ENCODE results near the gene POMP. TPM values are rescaled to one million over a fixed set of nuclear protein-coding genes. Genes with fewer than 3 reads are reported as not detected.

The POMP gene
- total and polyA plus RNA-seq, 8 donors: 57.3 to 82.7 (median 64.6) TPM

DNA sequence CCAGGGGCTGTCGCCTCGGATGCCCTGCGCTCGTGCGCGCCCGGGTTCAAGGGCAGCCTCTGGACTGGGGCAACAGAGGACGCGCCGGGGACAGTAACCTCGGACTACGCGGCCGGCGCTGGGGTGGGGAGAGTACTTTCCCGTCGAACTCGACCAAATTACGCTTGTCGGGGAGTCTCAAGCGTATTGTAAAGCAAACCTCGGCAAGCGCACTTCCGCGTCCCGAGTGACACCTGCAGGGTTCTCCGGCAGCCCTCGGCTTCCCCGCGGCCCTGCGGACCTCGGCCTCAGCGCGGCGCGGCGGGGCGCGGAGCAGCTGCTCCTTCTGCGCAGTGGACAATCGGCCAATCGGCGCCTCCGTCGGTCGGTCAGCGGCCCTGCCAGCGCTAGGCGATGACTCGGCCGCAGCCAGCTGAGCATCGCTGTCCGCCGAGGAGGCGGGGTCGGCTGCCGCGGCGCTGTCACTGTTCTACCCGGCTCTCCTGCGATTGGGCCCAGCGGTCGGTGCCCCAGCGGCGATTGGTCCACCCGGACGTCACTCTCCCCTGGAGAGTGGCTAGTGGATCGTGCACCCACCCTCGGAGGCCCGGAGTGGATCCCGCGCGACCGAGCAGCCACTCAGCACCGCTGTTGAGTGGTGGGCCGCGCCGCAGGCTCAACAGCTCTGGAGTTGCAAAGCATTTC is 59.8 kb downstream of the POMP start, which contains the start of gene SLC46A3:
TSS of gene SLC46A3 (minus strand) at position 428 of the 684 bp plus-strand sequence. CDS start 972 bp downstream, outside the sequence.
- Histone ChIP-seq H3K9me3 (no peaks in the 10 kb centered on the region), H3K27ac (peak within 1 kb of the TSS; percentile 96 to 98), H3K36me3 (no peaks in the 10 kb centered on the region), H3K4me1 (peaks cover 0 to 30% of the 10 kb centered on the region in 2 donors), H3K27me3 (no peaks in the 10 kb centered on the region), H3K4me3 (peak within 1 kb of the TSS; percentile 54 to 65)
- ATAC-seq (peak; percentile 99), DNase-seq (peak; percentile 87 to 99 (median 96))
- TF ChIP-seq, protein P1, sequence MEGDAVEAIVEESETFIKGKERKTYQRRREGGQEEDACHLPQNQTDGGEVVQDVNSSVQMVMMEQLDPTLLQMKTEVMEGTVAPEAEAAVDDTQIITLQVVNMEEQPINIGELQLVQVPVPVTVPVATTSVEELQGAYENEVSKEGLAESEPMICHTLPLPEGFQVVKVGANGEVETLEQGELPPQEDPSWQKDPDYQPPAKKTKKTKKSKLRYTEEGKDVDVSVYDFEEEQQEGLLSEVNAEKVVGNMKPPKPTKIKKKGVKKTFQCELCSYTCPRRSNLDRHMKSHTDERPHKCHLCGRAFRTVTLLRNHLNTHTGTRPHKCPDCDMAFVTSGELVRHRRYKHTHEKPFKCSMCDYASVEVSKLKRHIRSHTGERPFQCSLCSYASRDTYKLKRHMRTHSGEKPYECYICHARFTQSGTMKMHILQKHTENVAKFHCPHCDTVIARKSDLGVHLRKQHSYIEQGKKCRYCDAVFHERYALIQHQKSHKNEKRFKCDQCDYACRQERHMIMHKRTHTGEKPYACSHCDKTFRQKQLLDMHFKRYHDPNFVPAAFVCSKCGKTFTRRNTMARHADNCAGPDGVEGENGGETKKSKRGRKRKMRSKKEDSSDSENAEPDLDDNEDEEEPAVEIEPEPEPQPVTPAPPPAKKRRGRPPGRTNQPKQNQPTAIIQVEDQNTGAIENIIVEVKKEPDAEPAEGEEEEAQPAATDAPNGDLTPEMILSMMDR (IDR thresholded peaks at IDR 0.05): peak in 1 of 2 donors; percentile 32
- intact Hi-C loops (cut with DNase I): no loop called here

DNA sequence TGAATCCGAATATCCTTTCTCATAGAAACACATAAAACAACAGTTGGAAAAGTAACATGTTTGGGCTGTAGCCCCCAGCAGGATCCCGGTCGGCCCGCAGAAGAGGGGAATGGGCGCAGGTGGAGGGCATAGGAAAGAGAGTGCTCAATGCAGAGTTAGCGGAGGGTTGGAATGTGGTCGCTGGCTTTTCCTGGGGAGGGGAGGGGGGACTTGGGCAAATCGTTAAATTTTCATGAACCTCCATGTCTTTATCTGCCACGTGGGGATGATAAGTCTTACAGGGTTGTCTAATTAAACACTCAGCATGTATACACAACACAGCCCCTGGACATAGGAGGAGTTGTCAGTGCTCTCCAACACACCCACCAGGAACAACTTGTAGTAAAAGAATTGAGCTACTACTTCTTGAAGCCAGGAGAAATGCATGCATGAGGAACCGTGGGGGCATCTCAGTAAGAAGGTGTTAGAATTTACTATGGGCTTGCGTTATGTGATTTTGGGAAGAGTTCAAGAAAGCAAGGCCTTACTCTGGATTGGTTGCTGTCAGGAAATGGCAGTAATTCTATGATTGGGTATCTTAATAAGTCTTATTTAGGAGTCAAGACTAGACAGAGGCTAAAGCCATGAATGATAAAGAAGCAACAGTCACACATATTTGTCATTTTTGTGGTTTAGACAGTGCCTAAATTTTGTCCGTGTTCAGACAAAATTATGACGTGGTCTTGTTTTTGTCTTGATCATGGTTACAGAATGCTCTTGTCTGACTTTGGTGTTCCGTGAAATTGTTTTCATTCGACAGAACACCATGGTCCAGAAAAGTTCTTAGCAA is 60.5 kb downstream of the POMP start:
- peaks cover 0 to 30% of the 10 kb centered on the region in 2 donors for H3K4me1 ChIP-seq
- H3K36me3 ChIP-seq: no peaks in the 10 kb centered on the region
- intact Hi-C loops (cut with DNase I): no loop called here
- H3K4me3 ChIP-seq: peak overlapping the region; percentile 54 to 65
- DNase-seq (no peak), ATAC-seq (no peak)
- peak overlapping the region; percentile 22 to 98 for H3K27ac ChIP-seq
- H3K27me3 ChIP-seq: no peaks in the 10 kb centered on the region
- TF ChIP-seq, protein P1 (IDR thresholded peaks at IDR 0.05): no peak
- no peaks in the 10 kb centered on the region for H3K9me3 ChIP-seq

DNA sequence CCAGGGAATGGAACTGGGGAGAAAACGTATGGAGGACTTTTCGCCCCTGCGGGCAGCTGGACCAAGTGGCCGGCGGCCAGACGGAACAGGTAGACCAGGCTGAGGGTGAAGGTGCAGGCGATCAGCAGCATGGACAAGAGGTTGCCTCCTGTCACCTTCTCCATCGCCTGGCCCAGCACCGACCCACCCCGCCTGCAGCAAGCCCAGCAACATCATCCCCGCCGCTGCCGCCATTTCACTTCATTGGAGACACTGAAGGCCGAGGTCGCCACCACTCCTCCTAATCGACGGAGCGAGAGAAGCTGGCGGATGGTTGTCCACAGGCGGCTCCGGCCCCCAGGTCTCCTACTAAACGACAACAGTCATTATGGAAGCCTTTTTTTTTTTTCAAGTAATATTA is 64.9 kb downstream of the POMP start:
- TF ChIP-seq, protein P1 (IDR thresholded peaks at IDR 0.05): no peak
- Histone ChIP-seq H3K36me3 (no peaks in the 10 kb centered on the region), H3K27me3 (no peaks in the 10 kb centered on the region), H3K27ac (no peak overlapping the region), H3K9me3 (no peaks in the 10 kb centered on the region), H3K4me3 (no peak overlapping the region), H3K4me1 (peaks cover 0 to 6% of the 10 kb centered on the region in 2 donors)
- intact Hi-C loops (cut with DNase I): no loop called here
- DNase-seq (peak in 1 of 4 donors; percentile 76), ATAC-seq (no peak)

DNA sequence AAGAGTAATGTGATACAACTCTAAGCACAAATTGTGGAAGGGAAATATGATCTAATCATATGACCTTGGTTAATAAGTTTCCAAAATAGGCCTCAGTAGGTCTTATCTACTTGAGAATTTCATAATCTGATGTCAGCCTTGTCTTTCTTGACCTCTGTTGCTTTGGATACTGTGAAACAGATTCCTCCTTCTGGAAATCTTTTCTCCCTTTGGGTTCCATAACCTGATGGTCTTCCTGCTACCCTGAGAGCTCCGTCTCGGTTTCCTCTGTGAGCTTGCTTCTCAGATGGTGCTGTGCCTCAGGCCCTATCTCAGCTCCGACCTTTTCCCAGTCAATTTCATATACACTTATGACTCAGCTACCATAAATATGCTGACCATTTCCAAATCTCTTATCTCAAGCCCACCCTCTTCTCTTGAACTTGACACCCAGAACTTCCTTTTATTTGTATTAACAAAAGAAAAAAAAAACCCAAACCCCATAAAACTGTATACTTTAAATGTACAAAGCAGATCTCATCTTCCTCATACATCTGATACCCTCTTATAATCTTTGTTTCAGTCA is 66.2 kb downstream of the POMP start:
- no peak for DNase-seq
- H3K36me3 ChIP-seq: no peaks in the 10 kb centered on the region
- no peak for ATAC-seq
- H3K4me3 ChIP-seq: no peak overlapping the region
- H3K4me1 ChIP-seq: no peaks in the 10 kb centered on the region
- TF ChIP-seq, protein P1 (IDR thresholded peaks at IDR 0.05): no peak
- no peaks in the 10 kb centered on the region for H3K27me3 ChIP-seq
- H3K27ac ChIP-seq: no peak overlapping the region
- H3K9me3 ChIP-seq: no peaks in the 10 kb centered on the region
- intact Hi-C loops (cut with DNase I): no loop called here

Other genes starting within 250 kb of the POMP start
- gene FLT1, start 164.0 kb upstream of the POMP start, total RNA-seq: 10 to 100 TPM; 25.2 to 30.3 TPM
- 10 to 100 TPM; 21.3 to 28.4 (median 24.9) TPM for gene FLT1, start 164.0 kb upstream of the POMP start, polyA plus RNA-seq (ENCODE audit: insufficient read length in 6 of 6)
- 10 to 100 TPM; 11.7 to 14.5 TPM for gene SLC46A3, start 59.8 kb downstream of the POMP start, total RNA-seq
- gene SLC46A3, start 59.8 kb downstream of the POMP start, polyA plus RNA-seq (ENCODE audit: insufficient read length in 6 of 6): 1 to 10 TPM; 1.2 to 2.3 (median 1.6) TPM
- under 1 TPM; 0.21 to 0.26 TPM for gene MTUS2, start 161.2 kb downstream of the POMP start, total RNA-seq
- gene MTUS2, start 161.2 kb downstream of the POMP start, polyA plus RNA-seq (ENCODE audit: insufficient read length in 6 of 6): under 1 TPM; 0.27 to 0.92 (median 0.64) TPM